Activated CD4-positive, alpha-beta T cell treated with anti-CD3 and anti-CD28 coated beads, Interleukin-2, Interleukin-6, amounts not matched to agents 100 ng/mL and 50 ng/mL, durations not matched to agents 16 hours and 8 hours (primary cell): ENCODE data around the gene RNU1-1.
"Not testable (repeated sequence)": the region's sequence is repeated elsewhere in the genome, so short reads cannot be mapped to it uniquely, and the experiment has no call there.

Source experiments
- DNase-seq: peaks from one replicate; pipeline ENCODE4 v3.0.0-alpha.2; 2020

Gene RNU1-1

GRCh38 chr1:16491056-16491675 lies 22.9 kb downstream of the RNU1-1 start:
- DNase-seq: no peak

- DNase-seq: not testable (repeated sequence)
Measured at GRCh38 chr1:16489195-16489880, 24.7 kb downstream of the RNU1-1 start.

- DNase-seq: not testable (repeated sequence)
Measured at GRCh38 chr1:16487011-16487410, 27.1 kb downstream of the RNU1-1 start.

DNA sequence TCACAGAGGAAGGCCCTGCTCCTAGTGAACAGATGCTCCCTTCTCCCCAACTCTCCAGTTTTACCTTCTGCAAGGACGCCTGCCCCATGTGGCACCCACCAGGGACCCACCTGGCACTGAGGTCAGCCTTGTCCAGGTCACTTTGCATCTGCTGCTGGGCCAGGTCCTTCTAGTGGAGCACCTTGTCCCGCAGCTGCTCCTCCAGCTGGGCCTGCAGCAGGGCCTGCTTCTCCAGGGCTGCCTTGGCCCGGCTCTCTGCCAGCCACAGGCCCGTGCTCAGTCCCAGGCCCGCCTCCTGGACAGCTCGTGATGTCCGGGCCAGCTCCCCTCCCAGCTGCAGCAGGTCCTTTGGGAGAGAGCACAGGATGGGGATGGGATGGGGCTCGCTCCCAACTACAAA lies 27.8 kb downstream of the RNU1-1 start:
- DNase-seq: not testable (repeated sequence)

GRCh38 chr1:16484931-16485330 lies 29.2 kb downstream of the RNU1-1 start:
- DNase-seq: no peak

GRCh38 chr1:16484501-16484835 lies 29.6 kb downstream of the RNU1-1 start:
- no peak for DNase-seq

DNA sequence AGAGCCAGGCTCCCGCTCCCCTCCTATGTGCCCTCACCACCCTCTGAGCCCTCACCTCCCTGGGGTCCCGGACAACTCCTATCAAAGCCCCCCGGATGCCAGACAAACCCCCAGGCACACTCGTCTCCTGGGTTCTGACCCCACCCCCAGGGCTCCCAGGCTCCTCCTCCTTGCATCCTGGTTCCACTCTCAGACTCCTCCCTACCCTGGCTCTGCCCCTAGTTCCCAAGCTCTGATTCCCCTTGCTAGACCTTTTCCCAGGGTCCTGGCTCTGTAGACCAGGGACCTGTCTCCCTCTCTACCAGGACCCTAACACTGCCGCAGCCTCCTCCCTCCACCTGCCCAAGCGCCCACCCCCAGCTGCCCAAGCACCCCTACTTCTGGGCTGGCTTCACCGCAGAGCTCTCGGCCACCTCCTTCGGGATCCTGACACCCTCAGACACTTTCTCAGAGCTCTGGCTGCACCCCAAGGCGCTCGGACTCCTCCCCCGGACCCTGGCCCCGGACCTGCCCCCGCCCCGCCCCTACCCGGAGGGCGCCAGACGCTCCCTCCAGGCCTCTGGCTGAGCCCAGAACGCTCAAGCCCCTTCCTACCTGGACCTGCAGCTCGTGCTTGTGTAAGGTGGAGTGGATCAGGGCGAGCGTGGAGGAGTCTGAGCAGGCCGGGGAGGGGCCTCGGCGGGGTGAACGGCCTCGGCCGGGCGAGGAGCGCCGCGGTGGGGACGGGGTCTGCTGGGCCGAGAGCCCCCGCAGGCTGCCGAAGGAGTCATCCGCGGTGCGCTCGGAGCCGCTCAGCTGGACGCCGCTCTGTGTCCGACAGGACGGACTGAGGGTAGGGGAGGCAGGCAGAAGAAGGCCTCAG lies 30.2 kb downstream of the RNU1-1 start:
- not testable (repeated sequence) for DNase-seq

GRCh38 chr1:16483146-16483545 lies 30.9 kb downstream of the RNU1-1 start:
- DNase-seq: not testable (repeated sequence)

- no peak for DNase-seq
Measured at GRCh38 chr1:16478091-16478490, 36.0 kb downstream of the RNU1-1 start.

- not testable (repeated sequence) for DNase-seq
Measured at GRCh38 chr1:16475771-16476770, 38.0 kb downstream of the RNU1-1 start.

DNA sequence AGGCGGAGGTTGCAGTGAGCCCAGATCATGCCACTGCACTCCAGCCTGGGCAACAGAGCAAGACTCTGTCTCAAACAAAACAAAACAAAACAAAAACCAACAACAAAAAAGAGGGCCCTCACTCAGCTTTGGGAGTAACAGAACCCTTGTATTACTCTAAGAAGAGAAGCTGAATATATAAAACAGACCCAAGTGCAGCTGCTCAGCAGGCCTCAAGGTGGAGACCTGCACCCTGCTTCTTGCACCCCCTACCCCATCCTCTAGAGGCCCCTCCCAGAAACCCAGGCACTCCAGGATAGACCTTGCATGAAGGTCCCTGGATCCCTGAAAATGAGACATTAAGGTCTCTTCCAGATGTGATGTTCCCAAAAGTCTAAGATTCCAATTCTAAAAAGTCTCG lies 39.2 kb downstream of the RNU1-1 start:
- DNase-seq: not testable (repeated sequence)

- no peak for DNase-seq
Measured at GRCh38 chr1:16474166-16474800, 39.8 kb downstream of the RNU1-1 start.

DNA sequence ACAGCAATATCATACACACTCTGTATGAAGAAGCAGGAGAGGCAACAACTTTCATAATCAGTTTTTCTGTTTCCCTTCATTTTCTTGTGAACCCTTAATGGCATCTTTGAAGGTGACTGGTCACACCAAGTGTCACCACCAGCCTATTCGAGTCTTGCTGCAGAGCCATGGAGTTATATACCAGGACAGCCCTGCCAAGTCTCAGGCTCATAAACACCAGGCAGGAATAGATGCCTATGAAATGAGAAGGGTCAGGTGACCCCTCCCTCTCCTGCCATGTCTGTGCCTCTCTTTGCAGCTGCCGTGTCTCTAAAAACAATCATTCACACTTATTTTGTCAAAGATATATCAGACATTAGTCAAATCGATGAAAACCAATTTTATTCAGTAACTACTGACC lies 45.5 kb downstream of the RNU1-1 start:
- no peak for DNase-seq

DNA sequence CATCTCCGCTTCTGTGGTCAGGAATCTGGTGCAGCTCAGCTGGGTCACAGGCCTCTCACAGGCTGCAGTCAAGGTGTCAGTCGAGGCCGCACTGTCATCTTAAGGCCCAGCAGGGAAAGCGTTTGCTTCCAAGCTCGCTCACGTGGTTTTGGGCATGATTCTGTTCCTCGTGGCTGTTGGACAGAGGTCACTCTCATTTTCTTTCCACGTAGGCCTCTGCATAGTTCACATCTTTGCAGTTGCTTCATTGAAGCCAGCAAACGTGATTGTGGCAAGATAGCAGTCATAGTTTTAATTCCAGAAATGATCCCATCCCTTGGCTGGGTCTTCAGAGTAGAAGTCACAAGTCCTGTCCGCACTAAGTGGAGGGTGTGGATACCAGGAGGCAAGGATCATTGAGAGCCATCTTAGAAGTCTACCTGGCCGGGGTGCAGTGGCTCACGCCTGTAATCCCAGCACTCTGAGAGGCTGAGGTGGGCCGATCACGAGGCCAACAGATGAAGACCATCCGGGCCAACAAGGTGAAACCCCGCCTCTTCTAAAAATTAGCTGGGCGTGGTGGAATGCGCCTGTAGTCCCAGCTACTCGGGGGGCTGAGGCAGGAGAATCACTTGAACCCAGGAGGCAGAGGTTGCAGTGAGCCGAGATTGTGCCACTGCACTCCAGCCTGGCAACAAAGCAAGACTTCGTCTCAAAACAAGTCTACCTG lies 49.0 kb downstream of the RNU1-1 start:
- no peak for DNase-seq
